GM12872 (cell line): Measurements from ENCODE around the gene CAMLG.

Experiments used
- TF ChIP-seq, protein P1 (sequence below): IDR thresholded peaks from 3 replicates; pipeline ENCODE4 v1.5.1; 2011; ENCODE audit warnings: low read depth, mild to moderate bottlenecking, low read length, moderate library complexity; ENCODE audit not compliant: insufficient read depth

Gene CAMLG

DNA sequence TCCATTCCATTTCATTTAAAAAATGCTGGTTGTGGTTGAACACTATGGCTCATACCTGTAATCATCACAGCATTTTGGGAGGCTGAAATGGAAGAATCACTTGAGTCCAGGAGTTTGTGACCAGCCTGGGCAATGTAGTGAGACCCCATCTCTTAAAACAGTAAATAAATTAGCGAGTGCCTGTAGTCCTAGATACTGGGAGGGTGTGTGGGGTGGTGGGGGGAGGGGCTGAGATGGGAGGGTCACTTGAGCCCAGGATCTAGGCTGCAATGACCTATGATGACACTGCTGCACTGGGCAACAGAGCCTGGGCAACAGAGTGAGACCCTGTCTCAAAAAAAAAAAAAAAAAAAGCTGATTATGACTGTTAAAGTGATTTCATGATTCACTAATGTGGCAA, 49.3 kb downstream of the CAMLG start:
- TF ChIP-seq, protein P1, sequence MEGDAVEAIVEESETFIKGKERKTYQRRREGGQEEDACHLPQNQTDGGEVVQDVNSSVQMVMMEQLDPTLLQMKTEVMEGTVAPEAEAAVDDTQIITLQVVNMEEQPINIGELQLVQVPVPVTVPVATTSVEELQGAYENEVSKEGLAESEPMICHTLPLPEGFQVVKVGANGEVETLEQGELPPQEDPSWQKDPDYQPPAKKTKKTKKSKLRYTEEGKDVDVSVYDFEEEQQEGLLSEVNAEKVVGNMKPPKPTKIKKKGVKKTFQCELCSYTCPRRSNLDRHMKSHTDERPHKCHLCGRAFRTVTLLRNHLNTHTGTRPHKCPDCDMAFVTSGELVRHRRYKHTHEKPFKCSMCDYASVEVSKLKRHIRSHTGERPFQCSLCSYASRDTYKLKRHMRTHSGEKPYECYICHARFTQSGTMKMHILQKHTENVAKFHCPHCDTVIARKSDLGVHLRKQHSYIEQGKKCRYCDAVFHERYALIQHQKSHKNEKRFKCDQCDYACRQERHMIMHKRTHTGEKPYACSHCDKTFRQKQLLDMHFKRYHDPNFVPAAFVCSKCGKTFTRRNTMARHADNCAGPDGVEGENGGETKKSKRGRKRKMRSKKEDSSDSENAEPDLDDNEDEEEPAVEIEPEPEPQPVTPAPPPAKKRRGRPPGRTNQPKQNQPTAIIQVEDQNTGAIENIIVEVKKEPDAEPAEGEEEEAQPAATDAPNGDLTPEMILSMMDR = no peak

DNA sequence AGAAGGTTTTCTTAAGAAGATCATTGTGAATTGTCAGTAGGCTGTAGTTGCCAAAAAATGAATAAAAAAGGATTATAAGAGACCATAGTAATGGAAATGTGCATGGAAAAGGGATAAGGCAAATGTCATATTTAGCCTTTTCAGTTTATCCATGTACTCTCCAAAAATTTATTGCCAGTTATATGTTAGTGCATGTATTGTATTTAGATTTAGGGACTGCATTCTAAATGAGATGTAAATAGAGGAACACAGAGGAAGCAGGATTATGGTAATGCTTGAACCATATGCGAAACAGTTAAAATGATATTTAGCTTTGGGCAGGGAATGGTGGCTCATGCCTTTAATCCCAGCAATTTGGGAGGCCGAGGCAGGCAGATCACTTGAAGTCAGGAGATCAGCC, 53.2 kb downstream of the CAMLG start:
- TF ChIP-seq, protein P1 = no peak

DNA sequence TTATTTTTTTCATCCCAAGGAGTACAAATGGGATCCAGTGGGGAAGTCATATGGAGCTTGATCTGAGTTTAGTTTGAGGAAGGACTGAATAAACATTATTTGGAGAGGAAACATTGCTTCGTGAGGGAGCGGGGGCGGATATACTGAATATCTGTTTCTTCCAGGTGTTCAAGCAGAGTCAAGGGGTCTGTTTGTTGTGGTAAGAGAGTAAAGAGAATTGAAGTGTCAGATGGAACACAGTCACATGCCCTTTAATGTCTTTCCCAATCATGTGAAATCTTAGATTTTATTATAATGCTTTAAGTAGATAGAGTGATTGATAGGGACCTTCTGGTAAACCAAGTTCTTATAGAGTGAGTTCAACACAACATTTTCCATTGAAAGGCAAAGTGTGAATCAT, 53.9 kb downstream of the CAMLG start:
- TF ChIP-seq, protein P1 = no peak

DNA sequence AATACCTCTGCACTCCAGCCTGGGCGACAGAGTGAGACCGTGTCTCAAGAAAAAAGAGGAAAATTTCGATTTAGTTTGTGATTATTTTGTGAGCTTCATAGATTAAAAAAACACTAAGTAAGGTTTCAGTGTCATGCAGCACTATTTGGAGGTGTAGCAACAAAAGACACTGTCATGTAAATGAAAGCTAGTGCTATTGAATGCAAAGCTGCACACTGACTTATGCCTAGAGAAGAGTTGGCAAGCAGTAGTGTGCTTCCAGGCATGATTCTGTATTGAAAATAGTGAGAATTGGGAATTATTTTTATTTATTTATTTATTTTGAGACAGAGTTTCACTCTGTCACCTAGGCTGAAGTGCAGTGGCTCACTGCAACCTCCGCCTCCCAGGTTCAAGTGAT, 54.8 kb downstream of the CAMLG start:
- TF ChIP-seq, protein P1 = no peak

DNA sequence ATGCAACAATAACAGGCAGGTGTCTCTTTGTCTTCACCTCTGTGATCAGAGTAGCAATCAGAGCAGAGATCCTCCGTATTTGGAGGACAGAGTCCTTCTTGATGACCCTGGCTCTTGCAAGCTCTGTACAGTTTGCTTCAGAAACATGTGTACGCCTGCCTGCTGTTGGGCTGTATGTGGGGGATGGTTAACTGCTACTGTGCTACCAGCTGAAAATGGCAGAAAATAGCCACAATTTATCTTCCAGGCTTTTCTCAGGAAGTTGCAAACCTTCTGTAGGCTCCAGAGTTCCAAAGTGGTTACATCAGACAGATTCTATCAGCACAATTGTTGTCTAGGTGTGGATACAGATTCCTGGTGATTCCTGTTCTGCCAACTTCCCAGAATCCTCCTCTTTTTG, 55.7 kb downstream of the CAMLG start:
- TF ChIP-seq, protein P1 = no peak

DNA sequence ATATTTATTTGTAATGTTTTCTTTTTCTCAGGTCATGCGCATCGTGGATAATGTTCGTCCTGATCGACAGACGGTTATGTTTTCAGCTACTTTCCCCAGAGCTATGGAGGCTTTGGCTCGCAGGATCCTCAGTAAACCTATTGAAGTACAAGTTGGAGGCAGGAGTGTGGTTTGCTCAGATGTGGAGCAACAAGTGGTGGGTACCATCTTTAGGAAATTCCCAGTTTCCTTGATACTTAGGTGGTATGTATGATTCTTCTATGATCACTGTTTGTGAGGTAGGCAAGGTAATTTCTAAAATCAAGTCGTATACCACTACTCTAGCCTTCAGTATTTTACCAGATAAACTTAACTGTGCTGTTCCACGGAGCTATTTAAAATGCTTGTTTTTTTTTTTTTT, 56.5 kb downstream of the CAMLG start:
- TF ChIP-seq, protein P1 = no peak

DNA sequence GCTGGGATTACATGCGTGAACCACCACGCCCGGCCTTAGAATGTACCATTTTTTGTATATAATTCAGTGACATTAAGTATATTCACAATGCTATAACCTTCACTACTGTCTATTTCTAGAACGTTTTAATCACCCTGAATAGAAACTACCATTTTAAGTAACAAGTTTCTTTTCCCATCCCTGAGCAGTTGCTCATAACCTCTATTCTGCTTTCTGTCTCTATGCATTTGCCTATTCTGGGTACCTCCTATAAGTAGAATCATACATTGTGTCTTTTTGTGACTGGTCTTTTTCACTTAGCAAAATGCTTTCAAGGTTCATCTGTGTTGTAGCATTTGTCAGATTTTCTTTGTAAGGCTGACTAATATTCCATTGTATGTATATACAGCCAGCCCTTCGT, 60.1 kb downstream of the CAMLG start:
- TF ChIP-seq, protein P1 = no peak
